H9 (cell line): ENCODE results near the gene TUBB6. TPM values are rescaled to one million over a fixed set of nuclear protein-coding genes. Genes with fewer than 3 reads are reported as not detected.

ENCODE experiments used
- DNase-seq: peaks from one replicate; pipeline ENCODE4 v3.0.0-alpha.2; 2017
- H2AFZ ChIP-seq: one replicate; pipeline ENCODE4 v1.6.1; 2013; ENCODE audit warnings: mild to moderate bottlenecking, low read length, control low read depth, moderate library complexity
- H2AK5ac ChIP-seq: 2 replicates; pipeline ENCODE4 v1.6.1; 2013; ENCODE audit warnings: low read length, control low read depth, mixed read lengths; ENCODE audit not compliant: insufficient read length
- H2BK120ac ChIP-seq: one replicate; pipeline ENCODE4 v1.6.1; 2013; ENCODE audit warnings: low read depth, mild to moderate bottlenecking, low read length, control low read depth, inconsistent platforms; ENCODE audit not compliant: poor library complexity, severe bottlenecking
- H2BK12ac ChIP-seq: 2 replicates; pipeline ENCODE4 v1.6.1; 2013; ENCODE audit warnings: low read length, control low read depth, mixed read lengths, low read depth; ENCODE audit not compliant: insufficient read length
- H2BK15ac ChIP-seq: 2 replicates; pipeline ENCODE4 v1.6.1; 2013; ENCODE audit warnings: low read depth, low read length, control low read depth
- H2BK20ac ChIP-seq: one replicate; pipeline ENCODE4 v1.6.1; 2013; ENCODE audit warnings: low read depth, mild to moderate bottlenecking, low read length, control low read depth, inconsistent platforms; ENCODE audit not compliant: poor library complexity, severe bottlenecking
- H2BK5ac ChIP-seq: 2 replicates; pipeline ENCODE4 v1.6.1; 2013; ENCODE audit warnings: low read length, control low read depth, mixed read lengths; ENCODE audit not compliant: insufficient read length
- H3K14ac ChIP-seq: 2 replicates; pipeline ENCODE4 v1.6.1; 2013; ENCODE audit warnings: low read length, control low read depth; ENCODE audit not compliant: insufficient read depth
- H3K18ac ChIP-seq: 2 replicates; pipeline ENCODE4 v1.6.1; 2013; ENCODE audit warnings: low read depth, mild to moderate bottlenecking, mixed read lengths, low read length, control low read depth; ENCODE audit not compliant: insufficient read length
- H3K23ac ChIP-seq: 2 replicates; pipeline ENCODE4 v1.6.1; 2013; ENCODE audit warnings: low read length, control low read depth, mixed read lengths, low read depth; ENCODE audit not compliant: insufficient read length
- H3K23me2 ChIP-seq: 2 replicates; pipeline ENCODE4 v1.6.1; 2013; ENCODE audit warnings: low read depth, mild to moderate bottlenecking, mixed read lengths, low read length, control low read depth; ENCODE audit not compliant: insufficient read length, poor library complexity, severe bottlenecking
- H3K27ac ChIP-seq: 2 replicates; pipeline ENCODE4 v1.5.1; 2013; ENCODE audit warnings: low read length, control low read depth, mixed read lengths, low read depth; ENCODE audit not compliant: insufficient read length
- H3K27me3 ChIP-seq: 2 replicates; pipeline ENCODE4 v1.6.1; 2013; ENCODE audit warnings: low read length, control low read depth, inconsistent platforms; ENCODE audit not compliant: insufficient read depth
- H3K4ac ChIP-seq: 2 replicates; pipeline ENCODE4 v1.6.1; 2013; ENCODE audit warnings: low read depth, mild to moderate bottlenecking, control low read depth, inconsistent platforms, low read length, moderate library complexity
- H3K4me1 ChIP-seq: 2 replicates; pipeline ENCODE4 v1.6.1; 2013; ENCODE audit warnings: low read length, control low read depth, inconsistent platforms; ENCODE audit not compliant: insufficient read depth
- H3K4me2 ChIP-seq: 2 replicates; pipeline ENCODE4 v1.6.1; 2013; ENCODE audit warnings: low read length, control low read depth, mixed read lengths; ENCODE audit not compliant: insufficient read length, insufficient read depth
- H3K56ac ChIP-seq: 2 replicates; pipeline ENCODE4 v1.6.1; 2013; ENCODE audit warnings: low read depth, mild to moderate bottlenecking, mixed read lengths, low read length, control low read depth; ENCODE audit not compliant: insufficient read length
- H3K79me1 ChIP-seq: 2 replicates; pipeline ENCODE4 v1.6.1; 2013; ENCODE audit warnings: low read depth, mild to moderate bottlenecking, moderate library complexity, low read length, control low read depth, inconsistent platforms; ENCODE audit not compliant: insufficient read depth, poor library complexity, severe bottlenecking
- H3K79me2 ChIP-seq: 2 replicates; pipeline ENCODE4 v1.6.1; 2013; ENCODE audit warnings: low read length, control low read depth, inconsistent platforms; ENCODE audit not compliant: insufficient read depth
- H3K9ac ChIP-seq: 2 replicates; pipeline ENCODE4 v1.6.1; 2013; ENCODE audit warnings: low read length, control low read depth, mixed read lengths; ENCODE audit not compliant: insufficient read length; ENCODE audit errors: extremely low read depth
- H3K9me3 ChIP-seq: one replicate; pipeline ENCODE4 v1.6.1; 2013; ENCODE audit warnings: low read depth, low read length, inconsistent platforms; ENCODE audit not compliant: control insufficient read depth
- H3T11ph ChIP-seq: one replicate; pipeline ENCODE4 v1.6.1; 2013; ENCODE audit warnings: mild to moderate bottlenecking, low read length, control low read depth, inconsistent platforms
- H4K20me1 ChIP-seq: one replicate; pipeline ENCODE4 v1.6.1; 2013; ENCODE audit not compliant: control insufficient read depth, insufficient read length, insufficient read depth
- H4K5ac ChIP-seq: 2 replicates; pipeline ENCODE4 v1.6.1; 2013; ENCODE audit warnings: low read depth, mild to moderate bottlenecking, mixed read lengths, low read length, control low read depth; ENCODE audit not compliant: insufficient read length
- H4K8ac ChIP-seq: replicated peaks from 2 replicates; pipeline ENCODE4 v1.6.1; 2013; ENCODE audit warnings: low read length, control low read depth, mixed read lengths, low read depth; ENCODE audit not compliant: insufficient read length
- H4K91ac ChIP-seq: 2 replicates; pipeline ENCODE4 v1.6.1; 2013; ENCODE audit warnings: low read depth, mild to moderate bottlenecking, moderate library complexity, mixed read lengths, low read length, control low read depth; ENCODE audit not compliant: insufficient read length
- H3K27ac Mint-ChIP-seq, 3 experiments: 2 replicates in 2 of 3; 3 replicates in 1 of 3; pipeline ENCODE4 v1.8.0; 2020 to 2021; ENCODE audit warnings: mixed read lengths in 3 of 3, mild to moderate bottlenecking in 1 of 3, moderate library complexity in 1 of 3
- H3K27me3 Mint-ChIP-seq: 2 replicates; pipeline ENCODE4 v1.8.0; 2021; ENCODE audit warnings: low read depth, mild to moderate bottlenecking, moderate library complexity, mixed read lengths
- H3K36me3 Mint-ChIP-seq, 3 experiments: 2 replicates in 2 of 3; 3 replicates in 1 of 3; pipeline ENCODE4 v1.8.0; 2020 to 2021; ENCODE audit warnings: low read depth in 3 of 3, mixed read lengths in 3 of 3; ENCODE audit not compliant: insufficient read depth in 1 of 3
- H3K4me1 Mint-ChIP-seq, 2 experiments: 2 replicates each; pipeline ENCODE4 v1.8.0; 2020; ENCODE audit warnings: mixed read lengths in 2 of 2
- H3K4me3 Mint-ChIP-seq, 2 experiments: 2 replicates in 1 of 2; 3 replicates in 1 of 2; pipeline ENCODE4 v1.8.0; 2020 to 2021; ENCODE audit warnings: mild to moderate bottlenecking in 2 of 2, mixed read lengths in 2 of 2, moderate library complexity in 1 of 2
- H3K9me3 Mint-ChIP-seq, 2 experiments: 2 replicates in 1 of 2; 3 replicates in 1 of 2; pipeline ENCODE4 v1.8.0; 2020; ENCODE audit warnings: mild to moderate bottlenecking in 2 of 2, mixed read lengths in 2 of 2, moderate library complexity in 1 of 2
- CTCF ChIP-seq: fragments of 200-600 bp; sonication (generic); conservative IDR thresholded peaks from 3 replicates; pipeline ENCODE4 v1.8.0; 2021; ENCODE audit warnings: antibody characterized with exemption, mild to moderate bottlenecking
- WGBS: extraction: QIAGEN DNeasy Blood & Tissue Kit; methylation state at CpG from one replicate; pipeline ENCODE4 v1.1.7; 2013; ENCODE audit warnings: missing lambda C conversion rate, low lambda C conversion rate, mixed read lengths; ENCODE audit not compliant: insufficient read length; ENCODE audit errors: extremely low coverage; 5-methylcytosine and 5-hydroxymethylcytosine counted together
- total RNA-seq: library from RNA; stranded (reverse); gene quantifications from 2 replicates; pipeline ENCODE4 v1.2.1, GENCODE V29; 2021

The TUBB6 gene
- total RNA-seq, 1 experiment from 2014 or later = 134 TPM

GRCh38 chr18:12346240-12346565, 38.2 kb downstream of the TUBB6 start:
- no peak overlapping the region for H2AK5ac ChIP-seq
- H3K4me2 ChIP-seq = no peak overlapping the region
- H3K9me3 ChIP-seq = no peaks in the 10 kb centered on the region
- no peak overlapping the region for H3K56ac ChIP-seq
- H3K4me1 ChIP-seq = no peaks in the 10 kb centered on the region
- no peak overlapping the region for H3T11ph ChIP-seq
- Mint-ChIP-seq H3K4me3 (no peak overlapping the region), H3K27ac (peak overlapping the region in 2 of 3 experiments; percentile 40 to 74; a peak in 3 of 7 replicates), H3K27me3 (no peaks in the 10 kb centered on the region), H3K9me3 (no peaks in the 10 kb centered on the region), H3K4me1 (no peaks in the 10 kb centered on the region), H3K36me3 (peaks cover 47 to 89% (median 81%) of the 10 kb centered on the region in 3 experiments; a peak in 6 of 7 replicates)
- H4K5ac ChIP-seq = no peak overlapping the region
- no CpG with 5 or more reads among the region's 7 CpGs for WGBS
- no peak overlapping the region for H3K18ac ChIP-seq
- no peaks in the 10 kb centered on the region for H3K23me2 ChIP-seq
- no peak overlapping the region for H2BK5ac ChIP-seq
- H3K23ac ChIP-seq = no peak overlapping the region
- no peaks in the 10 kb centered on the region for H3K79me2 ChIP-seq
- H2BK15ac ChIP-seq = no peak overlapping the region
- no peaks in the 10 kb centered on the region for H4K20me1 ChIP-seq
- no peak overlapping the region for H3K4ac ChIP-seq
- no peak overlapping the region for H2BK120ac ChIP-seq
- no peaks in the 10 kb centered on the region for H3K79me1 ChIP-seq
- H2BK20ac ChIP-seq = no peak overlapping the region
- H2AFZ ChIP-seq = no peak overlapping the region
- H3K14ac ChIP-seq = no peak overlapping the region
- H3K27me3 ChIP-seq = no peaks in the 10 kb centered on the region
- H3K9ac ChIP-seq = no peak overlapping the region
- no peak overlapping the region for H3K27ac ChIP-seq
- DNase-seq = no peak
- no peak overlapping the region for H4K8ac ChIP-seq
- no peak for TF ChIP-seq CTCF
- no peak overlapping the region for H4K91ac ChIP-seq
- no peak overlapping the region for H2BK12ac ChIP-seq
